Type B pancreatic cell (in vitro differentiated cells): ENCODE measurements around the gene NRIP1. TPM values are rescaled to one million over a fixed set of nuclear protein-coding genes. Genes with fewer than 3 reads are reported as not detected.

Experiments used
- DNase-seq: peaks from one replicate; pipeline ENCODE4 v3.0.0; 2021; ENCODE audit warnings: mixed read lengths; ENCODE audit not compliant: unreplicated experiment; ENCODE audit errors: extremely low spot score
- H3K27ac Mint-ChIP-seq: 2 replicates; pipeline ENCODE4 v1.8.0; 2021; ENCODE audit warnings: mild to moderate bottlenecking, mixed read lengths
- H3K27me3 Mint-ChIP-seq: 2 replicates; pipeline ENCODE4 v1.8.0; 2021; ENCODE audit warnings: mixed read lengths
- H3K36me3 Mint-ChIP-seq: 2 replicates; pipeline ENCODE4 v1.8.0; 2021; ENCODE audit warnings: mixed read lengths
- H3K4me1 Mint-ChIP-seq: one replicate; pipeline ENCODE4 v1.8.0; 2021; ENCODE audit warnings: mixed read lengths; ENCODE audit not compliant: unreplicated experiment
- H3K4me3 Mint-ChIP-seq: 2 replicates; pipeline ENCODE4 v1.8.0; 2021; ENCODE audit warnings: mild to moderate bottlenecking, mixed read lengths
- H3K9me3 Mint-ChIP-seq: 2 replicates; pipeline ENCODE4 v1.8.0; 2021; ENCODE audit warnings: mixed read lengths
- total RNA-seq: library from RNA; stranded (reverse); gene quantifications from 2 replicates; pipeline ENCODE4 v1.2.1, GENCODE V29; 2021; ENCODE audit warnings: low replicate concordance
- TF ChIP-seq, protein P1 (sequence below): fragments of 200-600 bp; sonication (generic); conservative IDR thresholded peaks from 2 replicates; pipeline ENCODE4 v1.5.0; 2021; ENCODE audit warnings: antibody characterized with exemption, mild to moderate bottlenecking

NRIP1 gene
- total RNA-seq, 1 donor from 2014 or later: 88.6 TPM

DNA sequence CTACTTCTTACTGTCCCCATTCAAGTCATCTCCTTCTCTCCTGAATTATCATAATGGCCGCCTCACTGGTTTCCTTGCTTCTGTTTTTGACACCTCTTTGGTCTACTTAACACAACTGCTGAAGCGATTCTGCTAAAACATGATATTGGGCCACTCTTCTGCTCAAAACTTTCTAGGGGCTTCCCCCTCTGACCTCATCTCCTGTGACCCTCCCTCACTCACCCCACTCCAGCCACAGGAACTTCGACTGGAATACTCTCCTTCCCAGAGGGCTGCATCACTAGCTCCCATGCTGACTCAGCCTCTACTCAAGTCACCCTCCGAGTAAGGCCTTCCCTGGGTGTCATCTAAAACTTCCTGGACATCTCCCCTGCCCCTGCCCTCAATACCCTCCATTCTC is 35.7 kb downstream of the NRIP1 start:
- Mint-ChIP-seq H3K4me1 (peaks cover 25% of the 10 kb centered on the region), H3K9me3 (peaks cover 4% of the 10 kb centered on the region), H3K4me3 (no peak overlapping the region), H3K36me3 (peaks cover 29% of the 10 kb centered on the region), H3K27me3 (no peaks in the 10 kb centered on the region), H3K27ac (no peak overlapping the region)
- TF ChIP-seq, protein P1, sequence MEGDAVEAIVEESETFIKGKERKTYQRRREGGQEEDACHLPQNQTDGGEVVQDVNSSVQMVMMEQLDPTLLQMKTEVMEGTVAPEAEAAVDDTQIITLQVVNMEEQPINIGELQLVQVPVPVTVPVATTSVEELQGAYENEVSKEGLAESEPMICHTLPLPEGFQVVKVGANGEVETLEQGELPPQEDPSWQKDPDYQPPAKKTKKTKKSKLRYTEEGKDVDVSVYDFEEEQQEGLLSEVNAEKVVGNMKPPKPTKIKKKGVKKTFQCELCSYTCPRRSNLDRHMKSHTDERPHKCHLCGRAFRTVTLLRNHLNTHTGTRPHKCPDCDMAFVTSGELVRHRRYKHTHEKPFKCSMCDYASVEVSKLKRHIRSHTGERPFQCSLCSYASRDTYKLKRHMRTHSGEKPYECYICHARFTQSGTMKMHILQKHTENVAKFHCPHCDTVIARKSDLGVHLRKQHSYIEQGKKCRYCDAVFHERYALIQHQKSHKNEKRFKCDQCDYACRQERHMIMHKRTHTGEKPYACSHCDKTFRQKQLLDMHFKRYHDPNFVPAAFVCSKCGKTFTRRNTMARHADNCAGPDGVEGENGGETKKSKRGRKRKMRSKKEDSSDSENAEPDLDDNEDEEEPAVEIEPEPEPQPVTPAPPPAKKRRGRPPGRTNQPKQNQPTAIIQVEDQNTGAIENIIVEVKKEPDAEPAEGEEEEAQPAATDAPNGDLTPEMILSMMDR: no peak
- DNase-seq: no peak

DNA sequence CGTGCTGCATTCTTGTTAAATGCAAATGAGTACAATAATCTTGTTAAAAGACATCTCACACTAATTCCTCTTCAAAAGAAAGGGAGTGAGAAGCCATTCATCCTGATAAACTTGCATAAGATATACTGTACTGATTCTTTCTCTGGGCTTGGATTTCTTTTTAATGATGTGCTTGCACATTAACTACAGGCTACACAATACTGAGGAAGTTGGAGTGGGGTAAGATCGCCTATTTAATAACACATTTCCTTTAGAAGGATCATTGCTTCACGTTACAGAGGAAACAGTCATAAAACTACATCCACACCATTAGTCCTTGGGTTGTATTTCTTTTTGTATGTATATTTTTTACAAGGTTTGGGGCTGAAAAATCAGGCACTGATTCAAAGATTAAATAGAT is 36.6 kb downstream of the NRIP1 start:
- Mint-ChIP-seq H3K36me3 (peaks cover 33% of the 10 kb centered on the region), H3K27me3 (no peaks in the 10 kb centered on the region)

DNA sequence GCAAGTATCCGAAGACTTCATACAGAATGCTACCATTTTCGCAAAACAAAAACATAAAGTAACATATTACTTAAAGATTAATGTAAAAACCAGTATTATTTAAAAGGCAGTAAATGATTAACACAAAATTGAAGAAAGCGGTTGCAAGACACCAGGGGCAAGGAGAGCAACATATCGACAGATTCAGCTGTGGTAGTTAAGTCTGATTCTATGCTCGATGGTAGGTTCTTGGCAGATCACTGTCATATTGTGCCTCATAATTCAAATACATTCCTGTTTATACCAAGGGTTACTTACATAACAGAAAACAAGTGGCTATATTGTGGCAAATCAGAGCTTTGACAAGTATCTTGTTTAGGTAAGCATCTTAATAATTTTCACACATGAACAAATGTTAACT is 37.7 kb downstream of the NRIP1 start:
- H3K27ac Mint-ChIP-seq: no peak overlapping the region
- H3K4me1 Mint-ChIP-seq: peaks cover 20% of the 10 kb centered on the region
- no peaks in the 10 kb centered on the region for H3K27me3 Mint-ChIP-seq
- H3K4me3 Mint-ChIP-seq: no peak overlapping the region
- DNase-seq: no peak
- peaks cover 4% of the 10 kb centered on the region for H3K9me3 Mint-ChIP-seq
- TF ChIP-seq, protein P1: no peak
- peaks cover 40% of the 10 kb centered on the region for H3K36me3 Mint-ChIP-seq

More for the DNA sequence above, 36.6 kb downstream of the NRIP1 start:
- Mint-ChIP-seq H3K4me1 (peaks cover 20% of the 10 kb centered on the region), H3K27ac (no peak overlapping the region), H3K9me3 (peaks cover 4% of the 10 kb centered on the region), H3K4me3 (no peak overlapping the region)
- DNase-seq: no peak
- TF ChIP-seq, protein P1: no peak

DNA sequence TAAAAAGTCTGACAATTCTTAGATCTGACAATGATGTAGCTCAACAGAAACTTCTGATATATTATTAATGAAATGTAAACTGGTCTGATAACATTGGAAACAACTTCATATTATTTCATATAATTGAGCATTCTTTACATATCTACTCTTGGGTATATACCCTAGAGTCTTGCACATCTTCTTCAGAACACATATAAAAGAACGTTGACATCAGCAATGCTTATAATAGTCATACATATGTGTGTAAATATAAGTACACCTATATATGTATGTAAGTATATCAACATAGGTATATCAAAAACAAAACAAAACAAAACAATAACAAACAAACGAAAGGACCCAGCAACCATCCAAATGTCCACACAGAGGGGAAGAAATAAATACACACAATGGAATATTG is 38.4 kb downstream of the NRIP1 start:
- TF ChIP-seq, protein P1: no peak
- H3K4me3 Mint-ChIP-seq: no peak overlapping the region
- no peaks in the 10 kb centered on the region for H3K9me3 Mint-ChIP-seq
- no peaks in the 10 kb centered on the region for H3K27me3 Mint-ChIP-seq
- H3K4me1 Mint-ChIP-seq: peaks cover 20% of the 10 kb centered on the region
- H3K27ac Mint-ChIP-seq: no peak overlapping the region
- peaks cover 42% of the 10 kb centered on the region for H3K36me3 Mint-ChIP-seq
- DNase-seq: no peak

DNA sequence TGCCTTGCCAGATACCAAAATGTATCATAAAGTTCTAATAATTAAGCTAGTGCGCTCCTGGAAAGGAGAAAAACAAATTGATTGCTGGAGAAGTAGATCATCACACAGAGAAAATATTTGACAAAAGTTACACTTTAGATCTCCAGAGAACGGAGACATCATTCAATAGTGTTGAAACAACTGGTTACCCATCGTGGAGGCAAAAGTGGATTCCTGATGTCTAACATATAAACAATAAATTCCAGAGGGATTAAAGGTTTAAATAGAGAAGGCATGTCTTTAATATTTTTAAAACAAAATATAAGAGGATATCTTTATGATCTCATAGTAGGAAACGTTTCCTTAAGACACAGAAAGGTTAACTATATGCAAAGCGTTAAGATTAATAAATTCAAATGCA is 41.0 kb downstream of the NRIP1 start:
- H3K4me1 Mint-ChIP-seq: peaks cover 16% of the 10 kb centered on the region
- no peak overlapping the region for H3K4me3 Mint-ChIP-seq
- H3K36me3 Mint-ChIP-seq: peaks cover 43% of the 10 kb centered on the region
- DNase-seq: no peak
- no peaks in the 10 kb centered on the region for H3K27me3 Mint-ChIP-seq
- H3K27ac Mint-ChIP-seq: no peak overlapping the region
- TF ChIP-seq, protein P1: no peak
- H3K9me3 Mint-ChIP-seq: no peaks in the 10 kb centered on the region
